Motor neuron (in vitro differentiated cells): ENCODE data around the gene NES. TPM values are rescaled to one million over a fixed set of nuclear protein-coding genes. Genes with fewer than 3 reads are reported as not detected.
A peak's percentile ranks its signal among the peaks of the same experiment; 100 is the strongest.

ENCODE experiments used
- ATAC-seq, 8 experiments: fragments of 200-7000 bp; cut with Tn5 transposase; replicated peaks in 6 of 8; 2 replicates each; pipeline ENCODE4 v1.8.0; 2021; ENCODE audit warnings: mild to moderate bottlenecking in 8 of 8, moderate library complexity in 8 of 8
- H3K27ac ChIP-seq, 2 donors: fragments of 250-450 bp; sonication (Bioruptor Pico); 2 replicates each; pipeline ENCODE4 v1.9.0; 2021; ENCODE audit warnings: antibody characterized with exemption in 2 of 2, mild to moderate bottlenecking in 2 of 2, moderate library complexity in 1 of 2
- H3K4me1 ChIP-seq, 2 donors: fragments of 250-450 bp; sonication (Bioruptor Pico); replicated peaks in 1 of 2; 2 replicates each; pipeline ENCODE4 v1.6.1; 2021; ENCODE audit warnings: antibody characterized with exemption in 2 of 2, mild to moderate bottlenecking in 2 of 2, moderate library complexity in 1 of 2
- H3K4me3 ChIP-seq, 5 donors: fragments of 250-450 bp; sonication (Bioruptor Pico); 2 replicates each; pipeline ENCODE4 v1.9.0; 2021; ENCODE audit warnings: antibody characterized with exemption in 5 of 5, mild to moderate bottlenecking in 5 of 5, moderate library complexity in 4 of 5
- WGBS, 10 experiments: fragments of 450-650 bp; shearing (Covaris generic); methylation state at CpG; one replicate each; pipeline ENCODE4 v1.0.0; 2022; 5-methylcytosine and 5-hydroxymethylcytosine counted together
- in situ Hi-C, 9 experiments: fragments of 400-800 bp; cut with MboI; loops; one replicate each; pipeline ENCODE4 v1.15.0; 2021; ENCODE audit warnings: low sequenced_read_pairs in 9 of 9, low pct_unique_long_range_greater_than_20kb in 2 of 9; ENCODE audit not compliant: unreplicated experiment in 9 of 9
- total RNA-seq, 8 experiments: library from RNA; unstranded; fragments of 300-600 nt; gene quantifications; 2 replicates each; pipeline versions ENCODE4 v1.2.3 to v1.2.4, GENCODE V29; 2022

Gene NES, protein sequence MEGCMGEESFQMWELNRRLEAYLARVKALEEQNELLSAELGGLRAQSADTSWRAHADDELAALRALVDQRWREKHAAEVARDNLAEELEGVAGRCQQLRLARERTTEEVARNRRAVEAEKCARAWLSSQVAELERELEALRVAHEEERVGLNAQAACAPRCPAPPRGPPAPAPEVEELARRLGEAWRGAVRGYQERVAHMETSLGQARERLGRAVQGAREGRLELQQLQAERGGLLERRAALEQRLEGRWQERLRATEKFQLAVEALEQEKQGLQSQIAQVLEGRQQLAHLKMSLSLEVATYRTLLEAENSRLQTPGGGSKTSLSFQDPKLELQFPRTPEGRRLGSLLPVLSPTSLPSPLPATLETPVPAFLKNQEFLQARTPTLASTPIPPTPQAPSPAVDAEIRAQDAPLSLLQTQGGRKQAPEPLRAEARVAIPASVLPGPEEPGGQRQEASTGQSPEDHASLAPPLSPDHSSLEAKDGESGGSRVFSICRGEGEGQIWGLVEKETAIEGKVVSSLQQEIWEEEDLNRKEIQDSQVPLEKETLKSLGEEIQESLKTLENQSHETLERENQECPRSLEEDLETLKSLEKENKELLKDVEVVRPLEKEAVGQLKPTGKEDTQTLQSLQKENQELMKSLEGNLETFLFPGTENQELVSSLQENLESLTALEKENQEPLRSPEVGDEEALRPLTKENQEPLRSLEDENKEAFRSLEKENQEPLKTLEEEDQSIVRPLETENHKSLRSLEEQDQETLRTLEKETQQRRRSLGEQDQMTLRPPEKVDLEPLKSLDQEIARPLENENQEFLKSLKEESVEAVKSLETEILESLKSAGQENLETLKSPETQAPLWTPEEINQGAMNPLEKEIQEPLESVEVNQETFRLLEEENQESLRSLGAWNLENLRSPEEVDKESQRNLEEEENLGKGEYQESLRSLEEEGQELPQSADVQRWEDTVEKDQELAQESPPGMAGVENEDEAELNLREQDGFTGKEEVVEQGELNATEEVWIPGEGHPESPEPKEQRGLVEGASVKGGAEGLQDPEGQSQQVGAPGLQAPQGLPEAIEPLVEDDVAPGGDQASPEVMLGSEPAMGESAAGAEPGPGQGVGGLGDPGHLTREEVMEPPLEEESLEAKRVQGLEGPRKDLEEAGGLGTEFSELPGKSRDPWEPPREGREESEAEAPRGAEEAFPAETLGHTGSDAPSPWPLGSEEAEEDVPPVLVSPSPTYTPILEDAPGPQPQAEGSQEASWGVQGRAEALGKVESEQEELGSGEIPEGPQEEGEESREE (N-terminal part only)
- 100 to 1,000 TPM in 5 of 8 experiments, 10 to 100 TPM in 1, 1 to 10 TPM in 2; 5.5 to 863 (median 150) TPM for total RNA-seq

DNA sequence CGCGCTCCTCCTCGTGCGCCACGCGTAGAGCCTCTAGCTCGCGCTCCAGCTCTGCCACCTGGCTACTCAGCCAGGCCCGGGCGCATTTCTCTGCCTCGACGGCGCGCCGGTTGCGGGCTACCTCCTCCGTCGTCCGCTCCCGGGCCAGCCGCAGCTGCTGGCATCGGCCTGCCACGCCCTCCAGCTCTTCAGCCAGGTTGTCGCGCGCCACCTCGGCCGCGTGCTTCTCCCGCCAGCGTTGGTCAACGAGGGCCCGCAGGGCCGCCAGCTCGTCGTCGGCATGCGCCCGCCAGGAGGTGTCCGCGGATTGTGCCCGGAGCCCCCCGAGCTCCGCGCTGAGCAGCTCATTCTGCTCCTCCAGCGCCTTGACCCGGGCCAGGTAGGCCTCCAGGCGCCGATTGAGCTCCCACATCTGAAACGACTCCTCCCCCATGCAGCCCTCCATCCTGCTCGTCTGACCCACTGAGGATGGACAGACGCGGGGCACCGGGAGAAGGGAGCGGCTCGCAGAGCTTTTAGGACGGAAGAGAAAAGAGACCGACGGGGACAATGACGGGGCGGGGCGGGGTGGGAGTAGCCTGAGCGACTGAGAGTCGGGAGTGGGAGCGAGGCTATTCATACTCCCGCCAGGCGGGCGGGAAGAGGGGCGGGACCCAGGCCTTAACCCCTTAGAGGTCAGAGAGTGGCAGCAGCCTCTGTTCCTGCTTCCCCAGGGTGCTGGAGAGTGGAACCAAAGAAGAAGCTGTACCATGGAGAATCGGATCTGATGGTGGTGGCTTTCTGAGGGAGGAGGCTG is at the start of gene NES:
Gene NES (minus strand): TSS at position 588 of the 796 bp plus-strand sequence. CDS start 143 bp downstream, at position 445.
- peaks cover 33 to 40% of the 10 kb centered on the region in 2 donors for H3K4me1 ChIP-seq
- peak within 1 kb of the TSS; percentile 93 to 97 for H3K27ac ChIP-seq
- in situ Hi-C loops: loop anchor here in 2 of 9 experiments (25.0 kb wide), 1 partner anchor 185 kb away; the partner anchor contains the start of genes INSRR (in 2 of the 2) and NTRK1 (in 2 of the 2)
- WGBS, 10 experiments: 0 to 10% (median 0%) methylated on average over 1 to 37 of the region's 70 CpGs; no CpG with 5 or more reads in 5 of the 10 experiments
- peak within 1 kb of the TSS; percentile 27 to 69 (median 59) for H3K4me3 ChIP-seq
- peak; percentile 17 to 70 (median 34) for ATAC-seq

DNA sequence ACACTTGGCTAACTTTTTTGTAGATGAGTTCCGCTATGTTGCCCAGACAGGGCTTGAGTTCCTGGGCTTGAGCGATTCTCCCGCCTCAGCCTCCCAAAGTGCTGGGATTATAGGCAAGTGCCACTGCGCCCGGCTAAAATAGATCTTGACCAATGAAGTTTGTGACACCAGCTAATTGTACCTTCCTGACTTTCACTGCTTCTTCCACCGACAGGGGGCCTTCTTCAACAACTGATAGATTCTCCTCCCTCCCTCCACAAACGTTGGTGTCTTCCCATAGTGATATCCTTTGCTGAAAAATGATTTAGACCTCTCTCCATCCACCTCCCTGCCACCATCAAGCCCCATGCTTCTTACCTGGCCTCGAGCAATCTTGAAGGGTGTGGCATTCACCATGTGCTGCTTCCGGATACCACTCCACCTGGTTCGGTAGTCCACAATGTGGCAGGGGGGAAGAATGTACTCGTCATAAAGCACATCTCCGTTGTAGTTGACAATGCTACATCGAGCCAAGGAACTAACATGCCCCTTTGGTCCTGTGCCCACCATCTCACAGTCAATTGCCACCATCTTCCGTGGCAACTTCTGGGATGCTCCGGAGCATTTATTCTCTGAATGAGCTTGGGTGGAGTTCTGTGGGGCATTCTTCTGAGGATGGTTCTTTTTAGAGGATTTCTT is 49.5 kb upstream of the NES start:
- in situ Hi-C loops: no loop called here
- WGBS, 10 experiments: 0 to 52% (median 32%) methylated on average over 2 to 15 of the region's 15 CpGs; no CpG with 5 or more reads in 2 of the 10 experiments
- Histone ChIP-seq H3K4me1 (peaks cover 37 to 39% of the 10 kb centered on the region in 2 donors), H3K27ac (no peak overlapping the region), H3K4me3 (peak overlapping the region; percentile 59 to 86 (median 81))
- no peak for ATAC-seq

GRCh38 chr1:156725683-156726280 is 48.6 kb upstream of the NES start:
- H3K4me3 ChIP-seq: peak overlapping the region; percentile 59 to 86 (median 81)

GRCh38 chr1:156721535-156721934 is 44.3 kb upstream of the NES start:
- Histone ChIP-seq H3K4me1 (peaks cover 15 to 16% of the 10 kb centered on the region in 2 donors), H3K27ac (no peak overlapping the region), H3K4me3 (no peak overlapping the region)
- 83 to 100% (median 94%) methylated on average over 1 to 4 of the region's 4 CpGs; no CpG with 5 or more reads in 3 of the 10 experiments for WGBS, 10 experiments
- in situ Hi-C loops: loop anchor here in 1 of 9 experiments (5.0 kb wide), 1 partner anchor 34 kb away; no protein-coding TSS in a partner anchor
- ATAC-seq: no peak

More at GRCh38 chr1:156725683-156726280, 48.6 kb upstream of the NES start:
- in situ Hi-C loops: no loop called here
- 0 to 36% (median 14%) methylated on average over 1 to 16 of the region's 18 CpGs for WGBS, 10 experiments
- peak; percentile 37 to 49 (median 46) for ATAC-seq
- no peak overlapping the region for H3K27ac ChIP-seq
- peaks cover 37 to 39% of the 10 kb centered on the region in 2 donors for H3K4me1 ChIP-seq

GRCh38 chr1:156721131-156721530 is 43.9 kb upstream of the NES start:
- whole genome bisulfite sequencing, 10 experiments: 60 to 100% (median 77%) methylated on average over 1 to 2 of the region's 2 CpGs; no CpG with 5 or more reads in 6 of the 10 experiments
- Histone ChIP-seq H3K27ac (no peak overlapping the region), H3K4me3 (no peak overlapping the region), H3K4me1 (peaks cover 12% of the 10 kb centered on the region in 2 donors)
- no peak for ATAC-seq
- in situ Hi-C loops: loop anchor here in 1 of 9 experiments (5.0 kb wide), 1 partner anchor 34 kb away; no protein-coding TSS in a partner anchor

- Histone ChIP-seq H3K27ac (no peak overlapping the region), H3K4me3 (no peak overlapping the region), H3K4me1 (peaks cover 7 to 12% of the 10 kb centered on the region in 2 donors)
- in situ Hi-C loops: no loop called here
- peak in 1 of 8 experiments; percentile 29 for ATAC-seq
- 40 to 100% (median 94%) methylated on average over 1 to 4 of the region's 4 CpGs; no CpG with 5 or more reads in 2 of the 10 experiments for WGBS, 10 experiments
Measured at GRCh38 chr1:156717351-156717750, 40.1 kb upstream of the NES start.

GRCh38 chr1:156714830-156715229 is 37.6 kb upstream of the NES start:
- Histone ChIP-seq H3K4me1 (peaks cover 33 to 37% of the 10 kb centered on the region in 2 donors), H3K27ac (no peak overlapping the region), H3K4me3 (no peak overlapping the region)
- ATAC-seq: no peak
- in situ Hi-C loops: no loop called here
- WGBS, 10 experiments: 38 to 100% (median 81%) methylated on average over 1 to 3 of the region's 3 CpGs

DNA sequence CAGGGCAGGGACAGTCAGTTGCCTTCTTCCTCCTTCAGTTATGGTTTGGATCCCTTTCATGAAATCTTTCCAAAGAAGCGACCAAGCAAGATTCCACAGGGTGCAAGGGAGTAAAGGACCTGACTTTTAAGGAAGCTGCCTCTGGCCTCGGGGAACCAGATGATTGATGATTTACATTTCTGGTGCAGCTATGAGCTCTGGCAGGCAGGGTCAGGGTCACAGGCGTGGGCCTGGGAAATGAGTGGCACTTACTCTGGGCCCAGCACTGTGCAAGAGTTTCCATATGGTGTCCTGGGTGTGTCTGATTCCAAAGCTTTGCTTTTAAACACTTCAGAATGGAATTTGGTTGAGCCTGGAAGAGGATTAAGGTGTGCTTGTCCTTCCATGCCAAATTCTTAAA is 35.4 kb upstream of the NES start:
- H3K27ac ChIP-seq: peak overlapping the region in 1 of 2 donors; percentile 72

DNA sequence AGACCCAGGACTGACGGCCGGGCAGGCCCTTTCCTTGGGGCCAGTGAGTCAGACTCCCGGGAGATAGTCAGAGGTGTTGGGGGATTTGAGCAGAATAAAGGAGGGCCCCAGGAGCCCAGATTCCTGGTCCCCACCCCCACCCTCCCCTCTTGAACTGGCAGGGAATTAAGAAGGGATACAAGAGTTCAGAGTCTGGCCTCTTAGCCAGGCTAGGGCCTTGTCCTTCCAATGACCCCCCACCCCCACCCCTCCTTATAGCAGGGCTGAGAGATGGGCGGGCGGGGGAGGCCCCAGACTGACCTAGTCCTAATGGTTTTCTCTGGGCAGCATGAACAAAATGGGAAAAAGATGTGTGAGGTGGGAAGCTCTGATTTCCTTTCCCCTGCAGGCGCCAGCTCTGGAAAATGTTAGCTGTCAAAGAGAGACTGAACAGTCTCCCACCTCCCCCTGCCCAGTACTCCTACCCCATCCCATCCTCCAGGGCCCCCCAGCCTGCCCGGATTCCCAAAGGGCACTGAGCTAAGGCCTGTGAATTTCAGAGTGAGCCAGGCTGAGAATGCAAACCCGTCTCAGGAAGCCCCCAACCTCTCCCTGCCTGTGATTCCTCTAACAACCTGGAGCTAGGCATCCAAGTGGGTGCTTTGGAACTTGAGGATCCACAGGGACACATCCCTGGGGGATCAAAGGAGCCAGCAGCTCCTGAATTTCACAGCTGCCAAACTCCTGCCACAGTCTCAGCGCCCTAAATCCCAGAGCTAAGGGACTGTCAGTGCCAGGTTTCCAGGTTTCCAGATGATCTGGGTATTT is 34.0 kb upstream of the NES start:
- in situ Hi-C loops: no loop called here
- Histone ChIP-seq H3K27ac (peak overlapping the region; percentile 70 to 72), H3K4me3 (no peak overlapping the region), H3K4me1 (peaks cover 68% of the 10 kb centered on the region in 2 donors)
- ATAC-seq: no peak
- 42 to 100% (median 93%) methylated on average over 1 to 2 of the region's 9 CpGs; no CpG with 5 or more reads in 6 of the 10 experiments for WGBS, 10 experiments

More for the DNA sequence above, 35.4 kb upstream of the NES start:
- peak in 3 of 8 experiments; percentile 10 to 33 (median 15) for ATAC-seq
- Histone ChIP-seq H3K4me3 (no peak overlapping the region), H3K4me1 (peaks cover 55 to 59% of the 10 kb centered on the region in 2 donors)
- 10 to 66% (median 34%) methylated on average over 1 to 3 of the region's 3 CpGs; no CpG with 5 or more reads in 4 of the 10 experiments for WGBS, 10 experiments
- in situ Hi-C loops: no loop called here
